GM12878 (cell line): ENCODE data around the gene SLTM. TPM values are rescaled to one million over a fixed set of nuclear protein-coding genes. Genes with fewer than 3 reads are reported as not detected.

Experiments
- ATAC-seq: fragments of 200-7000 bp; cut with Tn5 transposase; 3 replicates; pipeline ENCODE4 v1.9.1; 2020; ENCODE audit warnings: mild to moderate bottlenecking, moderate library complexity
- Bru-seq: library from RNA; stranded (reverse); fragments of 400-500 nt; gene quantifications from one replicate; lab custom pipeline; 2021; lab: Mats Ljungman, UMichigan
- BruChase-seq, 2 experiments: library from RNA; stranded (reverse); fragments of 400-500 nt; gene quantifications; one replicate each; lab custom pipeline; 2021; lab: Mats Ljungman, UMichigan
- BruUV-seq: library from RNA; stranded (reverse); fragments of 400-500 nt; replicated peaks from 2 replicates; lab custom pipeline; 2021; lab: Mats Ljungman, UMichigan
- CTCF ChIA-PET: fragments of 300-600 bp; sonication (Branson Sonifier 250); formaldehyde crosslinking; extraction: SDS; loops from one replicate; lab custom pipeline; 2021; ENCODE audit warnings: inconsistent platforms; lab: Yijun Ruan, JAX
- POLR2A ChIA-PET: fragments of 350-600 bp; formaldehyde crosslinking; extraction: SDS; loops from one replicate; lab custom pipeline; 2021; ENCODE audit warnings: inconsistent platforms; lab: Charles Lee
- RAD21 ChIA-PET: fragments of 300-600 bp; sonication (Branson Sonifier 250); formaldehyde crosslinking; loops from one replicate; lab custom pipeline; 2023; ENCODE audit warnings: antibody characterized with exemption; ENCODE audit not compliant: unreplicated experiment; lab: Charles Lee
- SMC1A ChIA-PET: fragments of 300-600 bp; sonication (Branson Sonifier 250); formaldehyde crosslinking; loops from one replicate; lab custom pipeline; 2023; ENCODE audit not compliant: unreplicated experiment, uncharacterized antibody; lab: Charles Lee
- DNase-seq: peaks from one replicate; pipeline ENCODE4 v3.0.0-alpha.2; 2011; ENCODE audit warnings: low read depth, low spot score
- FAIRE-seq: peaks from 3 replicates; lab custom pipeline; 2011; peaks lifted over from hg19 to GRCh38; lab: Jason Lieb, UNC
- H2AFZ ChIP-seq: 2 replicates; pipeline ENCODE4 v1.6.0; 2011; ENCODE audit warnings: low read depth, low read length, control low read depth; ENCODE audit not compliant: control insufficient read depth
- H3K27ac ChIP-seq: 2 replicates; pipeline ENCODE4 v1.5.1; 2011; ENCODE audit warnings: control low read depth; ENCODE audit not compliant: control insufficient read depth, insufficient read depth
- H3K27me3 ChIP-seq, 2 experiments: replicated peaks in 1 of 2; 2 replicates each; pipeline versions ENCODE4 v1.6.0 to v1.6.1; 2011; ENCODE audit warnings: low read length in 1 of 2; ENCODE audit not compliant: control insufficient read depth in 2 of 2, insufficient read depth in 2 of 2
- H3K36me3 ChIP-seq, 2 experiments: 2 replicates each; pipeline ENCODE4 v1.5.1; 2011; ENCODE audit warnings: low read length in 1 of 2; ENCODE audit not compliant: control insufficient read depth in 2 of 2, insufficient read depth in 2 of 2
- H3K4me1 ChIP-seq: 2 replicates; pipeline ENCODE4 v1.6.1; 2011; ENCODE audit warnings: mild to moderate bottlenecking, low read length, moderate library complexity, mixed read lengths; ENCODE audit not compliant: control insufficient read depth, insufficient read depth
- H3K4me2 ChIP-seq: 2 replicates; pipeline ENCODE4 v1.6.0; 2011; ENCODE audit warnings: control low read depth; ENCODE audit not compliant: control insufficient read depth, insufficient read depth
- H3K4me3 ChIP-seq: fragments of 200-600 bp; sonication (generic); 2 replicates; pipeline ENCODE4 v1.5.1; 2016
- H3K79me2 ChIP-seq: 2 replicates; pipeline ENCODE4 v1.6.0; 2011; ENCODE audit warnings: low read length; ENCODE audit not compliant: control insufficient read depth, insufficient read depth
- H3K9ac ChIP-seq: 2 replicates; pipeline ENCODE4 v1.8.0; 2011; ENCODE audit warnings: low read length, control low read depth, mixed read lengths; ENCODE audit not compliant: control insufficient read depth, insufficient read depth
- H3K9me3 ChIP-seq: replicated peaks from 3 replicates; pipeline ENCODE4 v1.5.1; 2011; ENCODE audit warnings: mild to moderate bottlenecking, low read length; ENCODE audit not compliant: control insufficient read depth, insufficient read depth
- H4K20me1 ChIP-seq: 2 replicates; pipeline ENCODE4 v1.6.0; 2011; ENCODE audit not compliant: control insufficient read depth, insufficient read depth
- ASH2L ChIP-seq: fragments of 300-600, 200-600 bp; sonication (generic); IDR thresholded peaks from 2 replicates; pipeline ENCODE4 v1.6.1; 2017; ENCODE audit warnings: low read depth, mild to moderate bottlenecking, borderline replicate concordance
- CHD4 ChIP-seq: fragments of 200-600 bp; sonication (generic); IDR thresholded peaks from 2 replicates; pipeline ENCODE4 v1.6.1; 2016; ENCODE audit warnings: mild to moderate bottlenecking
- CREB1 ChIP-seq: IDR thresholded peaks from 2 replicates; pipeline ENCODE4 v1.6.1; 2012; ENCODE audit warnings: low read depth, mild to moderate bottlenecking, inconsistent platforms
- E4F1 ChIP-seq: fragments of 450-650 bp; IDR thresholded peaks from 2 replicates; pipeline ENCODE4 v1.6.1; 2018; ENCODE audit warnings: borderline replicate concordance, mild to moderate bottlenecking; ENCODE audit not compliant: partially characterized antibody
- HDAC2 ChIP-seq: fragments of 200-600 bp; sonication (generic); IDR thresholded peaks from 2 replicates; pipeline ENCODE4 v1.6.1; 2017
- NKRF ChIP-seq: fragments of 450-650 bp; conservative IDR thresholded peaks from 2 replicates; pipeline ENCODE4 v1.6.1; 2017; ENCODE audit warnings: mild to moderate bottlenecking, moderate library complexity
- SIN3A ChIP-seq: IDR thresholded peaks from 2 replicates; pipeline ENCODE4 v1.6.1; 2012; ENCODE audit warnings: low read depth, low read length, improper control_type of control experiment
- ZNF687 ChIP-seq: fragments of 450-650 bp; IDR thresholded peaks from 2 replicates; pipeline ENCODE4 v1.6.1; 2017; ENCODE audit warnings: mild to moderate bottlenecking, moderate library complexity
- WGBS: methylation state at CpG from one replicate; pipeline ENCODE4 v1.1.6; 2016; ENCODE audit warnings: low lambda C conversion rate; ENCODE audit not compliant: insufficient replicate concordance, insufficient coverage; ENCODE audit errors: missing lambda C conversion rate; 5-methylcytosine and 5-hydroxymethylcytosine counted together
- in situ Hi-C: fragments of 300-500 bp; cut with MboI; formaldehyde crosslinking; loops from 9 replicates; pipeline ENCODE4 v1.14.3; 2018; ENCODE audit warnings: mixed read lengths
- intact Hi-C: fragments of 100-400 bp; cut with micrococcal nuclease; formaldehyde crosslinking; loops from one replicate; pipeline ENCODE4 v1.14.2; 2022; ENCODE audit not compliant: unreplicated experiment
- long read RNA-seq, 2 experiments: library from polyadenylated mRNA; unstranded; transcript quantifications; one replicate each; pipeline ENCODE4 v2.0.0, GENCODE V29; 2019 to 2020
- polyA minus RNA-seq, 3 experiments: library from RNA; depleted of rRNA, polyadenylated mRNA; stranded (reverse); fragments of >200 nt; gene quantifications; 2 replicates each; pipeline ENCODE4 v1.2.3, GENCODE V29; 2011
- polyA plus RNA-seq, 11 experiments: library from polyadenylated mRNA; depleted of rRNA in 4 of 11; unstranded in 6 of 11; stranded (reverse) in 5 of 11; fragments of >200 nt; fragmentation: Nextera tagmentation in 4 of 11; fragmentation: Illumina TruSeq in 1 of 11; extraction: Ambion mirVana in 4 of 11; extraction: Trizol in 1 of 11; gene quantifications; 1 replicate in 1 of 11; 2 replicates in 10 of 11; pipeline versions ENCODE4 v1.2.1 to v1.2.3, GENCODE V29; 2011 to 2016; ENCODE audit warnings: inconsistent platforms in 2 of 11, missing spikeins in 2 of 11, low read depth in 1 of 11
- total RNA-seq, 4 experiments: library from RNA; depleted of rRNA in 3 of 4; stranded (reverse); fragments of >200 nt in 3 of 4; fragmentation: Illumina TruSeq in 1 of 4; extraction: Trizol in 1 of 4; gene quantifications; 2 replicates each; pipeline versions ENCODE4 v1.2.1 to v1.2.3, GENCODE V29; 2013 to 2021

The SLTM gene
- total RNA-seq (2013; cell fraction: nucleolus; rRNA removed): 293 and 302 TPM in 2 replicates
- total RNA-seq (2014; rRNA removed) (89.6 and 98.9 TPM in 2 replicates), total RNA-seq (2014; rRNA removed; fragmentation: Illumina TruSeq; extraction: Trizol) (142 and 152 TPM in 2 replicates), total RNA-seq (2021) (69.8 and 77.9 TPM in 2 replicates), polyA plus RNA-seq (2011; rRNA removed) (50.5 and 51.0 TPM in 2 replicates), polyA plus RNA-seq (2014; fragmentation: Illumina TruSeq; extraction: Trizol) (129 and 152 TPM in 2 replicates), polyA plus RNA-seq (2014; fragmentation: Nextera tagmentation; extraction: Ambion mirVana) (10 to 100 TPM; 81.0 to 92.2 TPM), polyA plus RNA-seq (2014; rRNA removed) (77.4 and 79.9 TPM in 2 replicates), polyA plus RNA-seq (2016; fragmentation: Nextera tagmentation; extraction: Ambion mirVana) (100 to 1,000 TPM; 111 TPM), polyA minus RNA-seq (2011; rRNA and poly(A)+ RNA removed) (30.9 and 42.7 TPM in 2 replicates), Bru-seq, nascent RNA (percentile 93 among the genes with signal in this experiment), BruChase-seq, experiment 1, labeled RNA remaining after a 6-hour chase (percentile 94 among the genes with signal in this experiment), BruChase-seq, experiment 2, labeled RNA remaining after a 2-hour chase (percentile 94 among the genes with signal in this experiment)
- 60.9 TPM for polyA plus RNA-seq (2011; ENCODE audit: low read depth)
- polyA plus RNA-seq (2011; cell fraction: cytosol; rRNA removed): 26.6 and 28.5 TPM in 2 replicates
- 79.5 and 134 TPM in 2 replicates for polyA plus RNA-seq (2011; cell fraction: nucleus; rRNA removed)
- 56.8 and 79.3 TPM in 2 replicates for polyA plus RNA-seq (2012)
- polyA minus RNA-seq (2011; cell fraction: cytosol; rRNA and poly(A)+ RNA removed): 19.5 and 22.7 TPM in 2 replicates
- polyA minus RNA-seq (2011; cell fraction: nucleus; rRNA and poly(A)+ RNA removed): 59.6 and 115 TPM in 2 replicates
- long read RNA-seq, experiment 1, full-length matches to known transcripts: 5 of 55 reads
- long read RNA-seq, experiment 1, partial matches to known transcripts: 34 of 55 reads
- long read RNA-seq, experiment 1, other reads (novel, unspliced or antisense): 16 of 55 reads
- long read RNA-seq, experiment 2, transcript SLTM-201 (11 exons, 1,373 nt): major isoform, 14 of 234 reads
- long read RNA-seq, experiment 2, transcript SLTM-205 (2 exons, 505 nt): minor isoform, 11 of 234 reads
- long read RNA-seq, experiment 2, partial matches to known transcripts: 163 of 234 reads
- long read RNA-seq, experiment 2, other reads (novel, unspliced or antisense): 41 of 234 reads

- Histone ChIP-seq H3K4me2 (peak within 1 kb of the TSS; percentile 96), H3K79me2 (peaks cover 46% of the 10 kb centered on the region), H3K27ac (peak within 1 kb of the TSS; percentile 96), H3K9ac (peak within 1 kb of the TSS; percentile 98), H4K20me1 (no peaks in the 10 kb centered on the region), H3K4me1 (peaks cover 6% of the 10 kb centered on the region; the same call in 1 of the 2 replicates), H3K27me3 (no peaks in the 10 kb centered on the region), H3K36me3 (0 out of 4 replicates have a peak, but pooled peaks cover 0 to 11% of the 10 kb centered on the region in 2 experiments), H3K4me3 (peak within 1 kb of the TSS; percentile 74), H3K9me3 (no peaks in the 10 kb centered on the region), H2AFZ (peak within 1 kb of the TSS; percentile 96)
- intact Hi-C loops: no loop called here
- peak; percentile 75 for DNase-seq
- ChIA-PET CTCF (no interaction called here), POLR2A (interaction anchor here (1.0 kb wide), 1 partner anchor 164 kb away, joined by 6 read pairs; no protein-coding TSS in a partner anchor), SMC1A (interaction anchor here (0.9 to 1.1 kb wide), 3 partner anchors 10 to 156 kb away, joined by 3 read pairs; no protein-coding TSS in a partner anchor), RAD21 (interaction anchor here (0.6 kb wide), 1 partner anchor 21 kb away, joined by 3 read pairs; no protein-coding TSS in a partner anchor)
- WGBS: under 1% methylated on average over 92 of the region's 101 CpGs
- peak; percentile 96 for ATAC-seq
- no TSS peak for BruUV-seq
- in situ Hi-C loops: no loop called here
- peak; percentile 80 for FAIRE-seq
- TF ChIP-seq ZNF687 (no peak; the same call in none of the 2 replicates), NKRF (no peak; the same call in none of the 2 replicates), CREB1 (peak; percentile 53; the same call in 1 of the 2 replicates), SIN3A (no peak), CHD4 (no peak), E4F1 (no peak), HDAC2 (no peak), ASH2L (no peak)
These were observed at the start of gene SLTM for GRCh38 chr15:58933281-58934113. TSS of gene SLTM (minus strand) at chr15:58933679. CDS start at chr15:58933565, 114 bp downstream.
